Measurements from ENCODE around the gene SYT13. TPM values are rescaled to one million over a fixed set of nuclear protein-coding genes. Genes with fewer than 3 reads are reported as not detected.
A peak's percentile ranks its signal among the peaks of the same experiment; 100 is the strongest.

The SYT13 gene, protein sequence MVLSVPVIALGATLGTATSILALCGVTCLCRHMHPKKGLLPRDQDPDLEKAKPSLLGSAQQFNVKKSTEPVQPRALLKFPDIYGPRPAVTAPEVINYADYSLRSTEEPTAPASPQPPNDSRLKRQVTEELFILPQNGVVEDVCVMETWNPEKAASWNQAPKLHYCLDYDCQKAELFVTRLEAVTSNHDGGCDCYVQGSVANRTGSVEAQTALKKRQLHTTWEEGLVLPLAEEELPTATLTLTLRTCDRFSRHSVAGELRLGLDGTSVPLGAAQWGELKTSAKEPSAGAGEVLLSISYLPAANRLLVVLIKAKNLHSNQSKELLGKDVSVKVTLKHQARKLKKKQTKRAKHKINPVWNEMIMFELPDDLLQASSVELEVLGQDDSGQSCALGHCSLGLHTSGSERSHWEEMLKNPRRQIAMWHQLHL
- polyA plus RNA-seq (ENCODE audit: insufficient read length in 3 of 3): 10 to 100 TPM; 10.5 to 14.4 (median 11.5) TPM
- long read RNA-seq, donor 1, full-length matches to known transcripts: 4 of 4 reads
- long read RNA-seq, donor 1, partial matches to known transcripts: 0 of 4 reads
- long read RNA-seq, donor 1, other reads (novel, unspliced or antisense): 0 of 4 reads
- long read RNA-seq, donor 2: 0 reads
- long read RNA-seq, donor 3, full-length matches to known transcripts: 2 of 2 reads
- long read RNA-seq, donor 3, partial matches to known transcripts: 0 of 2 reads
- long read RNA-seq, donor 3, other reads (novel, unspliced or antisense): 0 of 2 reads
- long read RNA-seq, donor 4, full-length matches to known transcripts: 2 of 10 reads
- long read RNA-seq, donor 4, partial matches to known transcripts: 8 of 10 reads
- long read RNA-seq, donor 4, other reads (novel, unspliced or antisense): 0 of 10 reads
- long read RNA-seq, donor 5: 0 reads
- long read RNA-seq, donor 6, full-length matches to known transcripts: 3 of 3 reads
- long read RNA-seq, donor 6, partial matches to known transcripts: 0 of 3 reads
- long read RNA-seq, donor 6, other reads (novel, unspliced or antisense): 0 of 3 reads
- long read RNA-seq, donor 7, full-length matches to known transcripts: 2 of 2 reads
- long read RNA-seq, donor 7, partial matches to known transcripts: 0 of 2 reads
- long read RNA-seq, donor 7, other reads (novel, unspliced or antisense): 0 of 2 reads
- long read RNA-seq, donor 8, full-length matches to known transcripts: 1 of 1 reads
- long read RNA-seq, donor 8, partial matches to known transcripts: 0 of 1 reads
- long read RNA-seq, donor 8, other reads (novel, unspliced or antisense): 0 of 1 reads
- long read RNA-seq, donor 9, full-length matches to known transcripts: 5 of 5 reads
- long read RNA-seq, donor 9, partial matches to known transcripts: 0 of 5 reads
- long read RNA-seq, donor 9, other reads (novel, unspliced or antisense): 0 of 5 reads
- long read RNA-seq, donor 10, full-length matches to known transcripts: 2 of 2 reads
- long read RNA-seq, donor 10, partial matches to known transcripts: 0 of 2 reads
- long read RNA-seq, donor 10, other reads (novel, unspliced or antisense): 0 of 2 reads
- long read RNA-seq, donor 11, full-length matches to known transcripts: 2 of 2 reads
- long read RNA-seq, donor 11, partial matches to known transcripts: 0 of 2 reads
- long read RNA-seq, donor 11, other reads (novel, unspliced or antisense): 0 of 2 reads
- long read RNA-seq, donor 12, full-length matches to known transcripts: 1 of 1 reads
- long read RNA-seq, donor 12, partial matches to known transcripts: 0 of 1 reads
- long read RNA-seq, donor 12, other reads (novel, unspliced or antisense): 0 of 1 reads
- long read RNA-seq, donor 13: 0 reads
- long read RNA-seq, donor 14, full-length matches to known transcripts: 3 of 3 reads
- long read RNA-seq, donor 14, partial matches to known transcripts: 0 of 3 reads
- long read RNA-seq, donor 14, other reads (novel, unspliced or antisense): 0 of 3 reads
- long read RNA-seq, donor 15: 0 reads
- long read RNA-seq, donor 16, full-length matches to known transcripts: 8 of 8 reads
- long read RNA-seq, donor 16, partial matches to known transcripts: 0 of 8 reads
- long read RNA-seq, donor 16, other reads (novel, unspliced or antisense): 0 of 8 reads

DNA sequence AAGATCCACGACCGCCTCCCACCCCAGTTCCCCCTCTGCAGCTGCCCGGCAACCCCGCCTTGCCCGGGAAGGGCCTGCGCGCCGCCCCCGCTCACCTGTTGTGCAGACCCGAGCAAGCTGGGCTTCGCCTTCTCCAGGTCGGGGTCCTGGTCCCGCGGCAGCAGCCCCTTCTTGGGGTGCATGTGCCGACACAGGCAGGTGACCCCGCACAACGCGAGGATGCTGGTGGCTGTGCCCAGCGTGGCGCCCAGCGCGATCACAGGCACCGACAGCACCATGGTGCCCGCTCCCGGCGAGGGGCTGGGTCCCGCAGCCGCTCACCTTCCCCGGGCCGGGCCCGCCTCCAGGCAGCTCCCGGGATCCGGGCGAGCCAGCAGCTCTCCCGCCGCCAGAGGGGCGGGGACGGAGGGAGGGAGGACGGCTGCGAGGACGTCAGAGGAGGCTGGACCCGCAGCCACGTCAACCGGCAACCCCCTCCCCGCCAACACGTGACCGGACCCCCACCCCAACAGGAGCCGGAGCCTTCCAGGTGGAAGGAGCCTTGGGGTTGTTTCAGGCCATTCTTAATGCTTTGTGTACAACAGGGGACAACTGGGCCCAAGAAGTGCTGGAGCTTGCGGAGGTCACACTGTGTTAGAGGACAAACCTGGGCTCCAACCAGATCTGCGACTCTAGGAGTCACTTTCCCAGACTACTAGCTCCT is at the start of gene SYT13:
Gene SYT13 (minus strand): TSS at position 412 of the 703 bp plus-strand sequence. CDS start 134 bp downstream, at position 278.
- peak; percentile 35 to 65 (median 57) for DNase-seq (ENCODE audit: extremely low read depth in 1 of 11, low read depth in 9 of 11, low spot score in 4 of 11)

DNA sequence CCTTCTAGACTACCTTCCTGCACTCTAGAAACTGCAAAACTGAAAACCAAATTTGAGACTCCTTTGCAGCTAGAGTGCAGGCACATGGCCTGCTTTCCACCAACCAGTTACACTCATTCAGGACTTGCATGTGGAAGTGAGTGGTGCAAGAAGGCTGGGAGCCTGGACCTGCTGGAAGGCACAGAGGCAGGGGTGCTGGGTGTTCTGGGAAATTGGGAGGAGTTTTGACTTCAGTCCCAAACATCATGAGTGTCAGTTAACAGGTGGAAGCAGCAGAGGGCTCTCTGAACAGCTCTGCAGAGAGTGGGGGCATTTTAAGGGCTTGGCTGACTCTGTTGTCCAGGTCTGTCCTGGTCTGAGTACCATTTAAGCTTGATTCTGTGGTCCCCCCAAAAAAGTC is 49.3 kb upstream of the SYT13 start:
- no peak for DNase-seq (ENCODE audit: extremely low read depth in 1 of 11, low read depth in 9 of 11, low spot score in 4 of 11)

DNA sequence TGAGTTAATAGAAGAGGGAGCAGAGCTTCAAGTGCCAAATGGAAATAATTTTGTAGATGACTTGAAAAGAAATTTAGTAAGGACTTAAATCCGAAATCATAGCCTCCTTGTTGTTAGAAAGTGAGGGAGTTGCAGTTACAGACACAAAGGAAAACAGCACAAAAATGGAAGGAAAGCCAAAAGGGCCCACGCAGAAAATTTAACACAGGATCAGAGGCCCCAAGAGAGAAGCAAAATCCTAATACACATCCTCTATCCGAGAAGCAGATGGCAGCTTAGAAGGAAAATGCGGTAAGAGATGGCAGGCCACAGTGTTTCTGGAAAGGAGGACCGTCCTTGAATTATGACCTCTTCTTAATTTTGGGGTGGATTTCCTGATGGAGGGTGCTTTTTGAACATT is 48.7 kb upstream of the SYT13 start:
- DNase-seq (ENCODE audit: extremely low read depth in 1 of 11, low read depth in 9 of 11, low spot score in 4 of 11): no peak

DNA sequence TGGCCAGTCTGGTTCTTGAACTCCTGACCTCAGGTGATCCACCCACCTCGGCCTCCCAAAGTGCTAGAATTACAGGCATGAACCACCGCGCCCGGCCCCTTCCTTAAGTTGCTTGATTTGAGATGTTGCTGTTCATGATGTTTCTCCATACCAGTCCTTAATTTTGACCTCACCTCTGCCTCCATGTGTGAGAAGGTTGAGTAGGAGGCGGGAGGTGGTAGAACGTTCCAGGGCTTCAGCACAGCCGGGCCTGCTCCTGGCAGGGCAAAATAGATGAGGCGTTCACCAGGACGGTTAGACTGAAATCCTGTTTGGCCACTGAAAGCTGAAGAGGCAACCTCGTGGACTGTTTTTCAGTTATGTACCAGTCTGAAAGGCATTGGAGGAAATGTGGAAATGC is 48.3 kb upstream of the SYT13 start:
- no peak for DNase-seq (ENCODE audit: extremely low read depth in 1 of 11, low read depth in 9 of 11, low spot score in 4 of 11)

DNA sequence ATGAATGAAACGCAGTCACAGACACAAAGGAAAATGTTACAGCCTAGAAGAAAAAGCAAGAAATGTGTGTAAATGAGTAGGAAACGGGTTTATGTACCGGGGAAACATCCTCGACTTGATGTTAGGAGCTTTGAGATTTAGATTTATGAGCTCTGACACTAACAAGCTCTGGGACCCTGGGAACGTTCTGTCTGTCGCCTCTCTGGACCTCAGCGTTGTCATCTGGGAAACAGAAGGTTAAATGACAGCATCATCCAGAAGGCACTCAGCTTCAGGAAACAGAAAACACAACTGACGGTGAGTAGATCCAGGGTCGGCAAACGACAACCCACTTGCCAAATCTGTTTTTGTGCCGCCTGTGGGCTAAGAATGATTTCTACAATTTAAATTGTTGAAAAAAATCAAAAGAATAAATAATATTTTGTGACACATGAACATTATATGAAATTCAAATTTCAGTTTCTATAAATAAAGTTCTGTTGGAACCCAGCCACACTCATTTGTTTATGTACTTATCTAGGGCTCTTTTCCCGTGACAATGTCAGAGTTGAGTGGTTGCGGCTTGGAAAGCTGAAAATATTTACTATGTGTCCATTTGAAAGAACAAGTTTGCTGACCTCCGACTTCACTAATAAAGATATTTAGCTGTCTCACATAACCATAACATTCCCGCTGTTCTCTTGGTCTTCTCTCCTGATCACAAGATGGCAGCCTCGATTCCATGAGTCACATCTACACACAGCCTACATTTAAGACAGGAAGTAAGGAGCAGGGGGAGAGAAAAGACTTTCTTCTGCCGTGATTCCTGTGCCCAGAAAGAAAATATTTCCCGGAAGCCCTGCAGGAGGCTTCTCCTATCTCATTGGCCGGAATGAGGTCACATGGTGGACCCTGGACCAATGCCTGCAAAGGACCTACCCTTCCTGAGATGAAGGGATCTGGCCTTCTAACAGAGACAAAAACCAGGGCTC is 47.1 kb upstream of the SYT13 start:
- DNase-seq (ENCODE audit: extremely low read depth in 1 of 11, low read depth in 9 of 11, low spot score in 4 of 11): peak in 6 of 11 donors; percentile 39 to 57 (median 46)

DNA sequence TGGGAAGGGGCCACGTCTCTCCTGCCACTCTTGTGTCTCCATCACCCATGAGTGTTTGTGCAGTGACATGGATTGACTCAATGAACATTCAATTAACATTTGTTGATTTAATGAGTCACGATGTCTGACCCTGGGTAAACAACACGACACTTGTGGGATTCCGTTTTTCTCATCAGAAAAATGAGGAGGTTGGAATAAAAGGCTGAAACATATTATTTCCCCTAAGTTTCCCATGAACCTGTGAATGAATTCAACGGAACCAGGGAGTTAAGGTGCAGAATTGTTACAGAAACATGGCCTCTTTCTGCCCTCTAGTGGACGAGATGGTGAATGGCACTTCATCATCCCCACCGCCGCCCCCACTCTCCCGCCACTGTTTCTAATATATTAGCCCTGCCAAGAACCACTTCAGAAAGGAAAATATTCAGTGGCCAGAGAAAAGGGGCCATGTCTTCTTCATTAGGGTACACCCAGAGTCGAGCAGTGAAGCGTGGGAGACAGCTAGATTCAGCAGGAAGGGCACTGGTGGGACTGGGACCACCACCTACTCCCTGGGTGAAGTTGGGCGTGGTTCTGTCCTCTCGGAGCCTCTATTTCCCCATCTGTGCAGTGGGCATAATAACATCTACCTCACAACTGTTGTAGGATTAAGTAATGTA is 46.3 kb upstream of the SYT13 start:
- peak in 5 of 11 donors; percentile 32 to 51 (median 45) for DNase-seq (ENCODE audit: extremely low read depth in 1 of 11, low read depth in 9 of 11, low spot score in 4 of 11)

DNA sequence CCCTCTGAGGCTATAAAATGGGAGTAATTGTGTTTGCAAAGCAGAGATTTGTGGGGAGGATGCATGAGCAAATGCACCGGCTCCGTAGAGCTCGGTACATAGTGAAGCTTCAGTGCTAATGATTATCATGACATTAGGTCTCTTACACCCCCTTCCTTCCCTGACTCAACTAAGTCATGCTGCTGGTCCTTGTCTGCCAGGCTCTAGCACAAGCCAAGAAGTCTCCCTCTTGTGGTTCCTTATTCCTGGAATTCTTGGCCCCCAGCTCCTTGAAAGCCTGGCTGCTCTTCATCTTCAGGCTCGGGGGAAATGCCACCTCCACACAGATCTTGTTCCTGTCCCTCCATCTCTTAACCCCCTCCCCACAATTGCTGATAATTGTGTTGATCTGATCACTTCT is 45.7 kb upstream of the SYT13 start:
- DNase-seq (ENCODE audit: extremely low read depth in 1 of 11, low read depth in 9 of 11, low spot score in 4 of 11): no peak

DNA sequence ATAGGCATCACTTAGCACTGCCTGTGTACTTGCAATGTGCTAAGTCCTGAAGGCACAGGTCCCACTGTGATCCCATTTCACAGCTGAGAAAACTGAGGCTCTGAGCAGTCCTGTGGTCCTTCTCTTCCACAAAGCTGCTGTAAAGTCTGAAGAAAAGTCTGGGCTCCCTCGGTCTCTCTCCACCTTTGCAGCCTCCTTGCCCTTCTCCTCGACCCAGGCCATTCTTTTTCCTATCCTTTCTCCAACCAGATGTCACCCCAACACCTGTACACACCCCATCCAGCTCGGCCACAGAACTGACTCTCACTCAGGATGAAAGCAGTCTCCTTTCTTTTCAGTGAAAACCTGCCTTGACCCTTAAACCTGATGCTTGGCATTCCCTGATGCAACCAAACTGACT is 42.6 kb upstream of the SYT13 start:
- DNase-seq (ENCODE audit: extremely low read depth in 1 of 11, low read depth in 9 of 11, low spot score in 4 of 11): no peak

DNA sequence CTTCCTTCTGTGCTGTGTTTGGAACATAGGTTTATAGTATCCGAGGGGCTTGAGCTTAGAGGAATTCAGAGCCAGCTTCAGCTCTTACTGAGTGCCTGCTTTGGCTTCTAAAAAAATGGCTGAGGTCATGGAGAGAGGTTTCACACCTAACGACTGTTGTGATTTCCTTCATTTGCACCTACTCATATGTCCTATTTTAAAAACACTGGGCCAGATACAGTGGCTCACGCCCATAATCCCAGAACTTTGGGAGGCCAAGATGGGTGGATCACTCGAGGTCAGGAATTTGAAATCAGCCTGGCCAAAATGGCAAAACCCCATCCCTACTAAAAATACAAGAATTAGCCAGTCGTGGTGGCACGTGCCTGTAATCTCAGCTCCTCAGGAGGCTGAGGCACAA is 38.3 kb upstream of the SYT13 start:
- no peak for DNase-seq (ENCODE audit: extremely low read depth in 1 of 11, low read depth in 9 of 11, low spot score in 4 of 11)

DNA sequence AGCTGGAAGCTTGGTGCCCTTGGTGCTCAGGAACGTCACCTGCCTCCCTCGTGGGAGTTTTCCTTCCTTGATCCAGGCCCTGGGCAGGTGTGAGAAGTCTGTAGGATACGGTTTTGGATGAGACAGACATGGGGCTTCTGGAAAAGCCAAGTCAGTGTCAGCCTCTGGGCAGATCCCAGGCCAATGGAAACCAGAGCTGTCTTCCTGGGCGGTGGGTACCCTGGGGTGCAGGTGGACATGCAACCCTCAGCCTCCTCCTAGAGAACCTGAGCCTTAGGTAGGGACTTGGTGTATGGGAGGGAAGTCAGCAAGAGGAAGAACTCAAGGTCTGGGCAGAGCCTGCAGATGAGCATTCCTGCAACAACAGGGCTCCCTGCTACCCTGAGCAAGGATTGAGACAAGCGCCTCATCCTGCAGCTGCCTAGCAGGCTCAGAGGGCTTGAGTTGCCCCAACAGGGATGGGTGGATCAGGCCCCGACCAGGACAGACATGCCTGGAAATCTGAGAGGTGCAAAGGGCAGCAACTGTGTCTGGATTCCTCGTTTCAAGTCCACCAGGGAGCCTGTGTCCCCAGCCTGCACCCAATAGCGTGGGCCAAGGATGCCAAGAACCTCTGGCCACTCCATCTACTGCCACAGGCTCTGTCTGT is 37.6 kb upstream of the SYT13 start:
- DNase-seq (ENCODE audit: extremely low read depth in 1 of 11, low read depth in 9 of 11, low spot score in 4 of 11): no peak

DNA sequence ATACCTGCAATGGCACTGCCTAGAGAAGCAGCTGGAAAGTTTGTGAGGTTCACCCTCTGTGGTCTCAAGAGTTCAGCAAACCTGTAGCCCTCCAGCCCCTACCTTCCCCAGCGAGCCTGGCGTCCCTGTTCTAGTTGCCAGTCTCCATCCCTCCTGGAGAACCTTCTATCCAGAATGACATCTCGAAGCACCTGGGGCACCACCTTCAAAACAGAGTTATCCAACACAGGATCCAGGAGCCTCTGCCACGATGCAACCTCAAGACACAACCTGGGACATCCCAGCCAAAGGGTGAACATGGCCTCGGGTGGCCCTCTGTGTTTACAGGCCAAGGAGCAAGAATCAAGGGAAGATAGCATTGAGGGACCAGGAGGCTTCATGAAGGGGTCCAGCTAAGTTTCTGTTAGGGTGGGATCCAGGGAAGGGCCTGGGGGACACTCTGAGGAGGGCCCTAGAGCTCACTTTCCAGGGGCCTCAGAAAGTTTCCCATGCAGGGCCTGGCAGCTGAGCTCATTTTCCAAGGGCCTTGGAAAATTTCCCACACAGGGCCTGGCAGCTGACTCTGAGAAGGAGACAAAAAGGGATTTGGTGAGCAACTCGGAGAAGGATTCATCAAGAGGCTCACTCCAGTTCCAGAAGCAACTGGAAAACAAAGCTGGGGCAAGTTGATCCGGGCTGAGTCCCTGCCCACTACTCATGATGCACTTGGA is 36.9 kb upstream of the SYT13 start:
- no peak for DNase-seq (ENCODE audit: extremely low read depth in 1 of 11, low read depth in 9 of 11, low spot score in 4 of 11)

DNA sequence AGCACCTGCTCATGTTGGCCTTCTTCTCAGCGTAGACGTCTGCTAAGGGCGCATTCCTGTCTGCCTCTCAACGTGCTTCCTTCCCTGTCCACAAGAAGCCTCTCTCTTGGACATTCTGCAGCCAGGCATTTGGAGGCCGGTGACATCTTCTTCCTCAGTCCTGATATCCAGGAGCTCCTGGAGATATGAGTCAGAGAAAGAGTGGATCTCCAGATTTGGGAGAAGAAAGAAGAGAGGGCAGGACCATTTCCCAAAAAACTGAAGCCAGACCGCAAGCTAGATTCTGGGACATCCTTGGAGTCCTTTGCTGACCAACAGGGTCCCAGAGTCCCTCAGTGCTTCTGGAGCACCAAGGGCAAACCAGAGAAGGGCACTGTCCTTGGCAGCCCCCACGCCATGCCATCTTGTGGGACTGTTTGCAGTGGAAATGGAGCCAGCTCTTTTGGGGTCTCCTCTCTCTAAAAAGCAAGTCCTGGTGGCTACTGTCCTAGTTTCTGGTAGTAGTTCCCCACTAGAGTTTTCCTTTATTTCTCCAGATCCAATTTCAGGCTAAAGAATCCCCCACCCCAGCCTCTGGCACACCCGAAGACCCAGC is 36.1 kb upstream of the SYT13 start:
- DNase-seq (ENCODE audit: extremely low read depth in 1 of 11, low read depth in 9 of 11, low spot score in 4 of 11): no peak

DNA sequence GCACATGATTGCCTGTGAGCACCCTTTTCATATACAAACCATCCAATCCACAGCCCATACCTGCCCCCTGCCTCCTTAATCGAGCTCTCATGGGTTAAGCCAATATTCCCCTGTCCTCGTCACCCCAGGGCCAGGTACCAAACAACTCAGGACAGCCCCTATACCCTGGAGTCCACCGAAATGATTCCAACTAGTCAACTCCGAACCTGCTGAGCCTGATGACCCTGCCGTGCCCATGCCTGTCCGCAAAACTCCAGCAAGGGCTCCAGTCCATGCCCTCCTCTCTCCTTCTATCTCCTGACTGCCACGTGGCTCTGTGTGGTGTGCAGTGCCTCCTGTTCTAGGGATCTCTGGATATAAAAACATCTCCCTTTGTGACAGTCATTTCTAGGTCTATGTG is 35.5 kb upstream of the SYT13 start:
- DNase-seq (ENCODE audit: extremely low read depth in 1 of 11, low read depth in 9 of 11, low spot score in 4 of 11): no peak

DNA sequence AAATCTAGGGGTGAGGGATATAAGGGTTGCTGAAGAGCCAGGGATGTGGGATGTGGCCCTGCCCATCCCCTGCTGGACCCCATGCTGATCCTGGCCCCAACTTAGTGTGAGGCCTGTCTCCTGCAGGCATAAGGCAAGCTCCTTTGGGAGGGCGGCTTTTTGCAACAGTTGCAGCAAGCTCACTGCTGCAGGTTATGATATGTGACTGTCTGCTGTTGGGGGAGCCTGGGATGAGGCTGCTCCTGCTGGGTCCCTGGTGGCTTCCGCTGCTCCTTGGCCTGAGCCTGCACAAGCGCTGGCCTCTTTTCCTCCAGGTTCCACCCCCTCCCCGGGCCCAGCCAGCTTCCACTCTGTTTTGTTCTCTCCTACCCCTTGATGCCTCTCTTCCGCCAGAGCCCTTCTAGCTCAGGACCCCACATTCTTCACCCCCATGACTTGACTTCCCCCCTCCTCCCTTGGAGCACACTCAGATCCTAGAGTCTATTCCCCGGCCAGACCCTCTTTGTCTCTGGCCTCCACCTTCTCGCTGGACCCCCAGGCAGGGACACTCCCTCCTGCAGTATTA is 35.0 kb upstream of the SYT13 start:
- no peak for DNase-seq (ENCODE audit: extremely low read depth in 1 of 11, low read depth in 9 of 11, low spot score in 4 of 11)
